Spleen (tissue), 13 donors: Measurements from ENCODE around the gene SLC23A2. TPM values are rescaled to one million over a fixed set of nuclear protein-coding genes. Genes with fewer than 3 reads are reported as not detected.

Experiments used
- DNase-seq: peaks from one replicate; pipeline ENCODE4 v3.0.0-alpha.2; 2020
- H3K27ac ChIP-seq, 8 donors: fragments of 200-600 bp; sonication (generic) in 7 of 8; 1 replicate in 4 of 8; 2 replicates in 4 of 8; pipeline versions ENCODE4 v1.5.0 to v1.8.0; 2016 to 2021; ENCODE audit warnings: inconsistent platforms in 4 of 8, mild to moderate bottlenecking in 4 of 8, moderate library complexity in 1 of 8
- H3K27me3 ChIP-seq, 7 donors: fragments of 200-600 bp; sonication (generic) in 6 of 7; replicated peaks in 1 of 7; 1 replicate in 4 of 7; 2 replicates in 3 of 7; pipeline versions ENCODE4 v1.5.0 to v1.8.0; 2016 to 2021; ENCODE audit warnings: inconsistent platforms in 3 of 7, mild to moderate bottlenecking in 1 of 7
- H3K36me3 ChIP-seq, 6 donors: fragments of 200-600 bp; sonication (generic) in 5 of 6; 1 replicate in 4 of 6; 2 replicates in 2 of 6; pipeline versions ENCODE4 v1.5.0 to v1.8.0; 2016 to 2021; ENCODE audit warnings: inconsistent platforms in 2 of 6
- H3K4me1 ChIP-seq, 6 donors: fragments of 200-600 bp; sonication (generic) in 5 of 6; 1 replicate in 3 of 6; 2 replicates in 3 of 6; pipeline versions ENCODE4 v1.5.0 to v1.8.0; 2016 to 2021; ENCODE audit warnings: inconsistent platforms in 3 of 6
- H3K4me3 ChIP-seq, 8 donors: fragments of 200-600 bp; sonication (generic) in 7 of 8; 1 replicate in 4 of 8; 2 replicates in 4 of 8; pipeline versions ENCODE4 v1.5.0 to v1.8.0; 2016 to 2021; ENCODE audit warnings: inconsistent platforms in 4 of 8, mild to moderate bottlenecking in 4 of 8, moderate library complexity in 2 of 8
- H3K9me3 ChIP-seq, 8 donors: fragments of 200-600 bp; sonication (generic) in 7 of 8; 1 replicate in 4 of 8; 2 replicates in 4 of 8; pipeline versions ENCODE4 v1.5.0 to v1.8.0; 2016 to 2021; ENCODE audit warnings: inconsistent platforms in 4 of 8
- POLR2A ChIP-seq, 3 donors: fragments of 450-650 bp; IDR thresholded peaks; one replicate each; pipeline ENCODE4 v1.5.1; 2017; ENCODE audit warnings: antibody characterized with exemption in 3 of 3, mild to moderate bottlenecking in 1 of 3
- POLR2AphosphoS5 ChIP-seq, 3 donors: sonication (generic); formaldehyde crosslinking; IDR thresholded peaks; one replicate each; pipeline ENCODE4 v1.5.1; 2017; ENCODE audit warnings: antibody characterized with exemption in 3 of 3
- WGBS, 5 donors: extraction: QIAGEN DNeasy Blood & Tissue Kit in 3 of 5; methylation state at CpG; one replicate each; pipeline versions ENCODE4 v1.1.5 to v1.1.7; 2013 to 2018; 5-methylcytosine and 5-hydroxymethylcytosine counted together
- intact Hi-C: fragments of 100-400 bp; cut with DNase I; formaldehyde crosslinking; loops from one replicate; pipeline ENCODE4 v1.15.0; 2023; ENCODE audit warnings: low total_unique reads
- long read RNA-seq, 2 donors: transcript quantifications; one replicate each; lab custom pipeline, GENCODE V29; 2026
- polyA plus RNA-seq, 3 donors: library from polyadenylated mRNA; stranded (reverse); fragments of 200-250 nt; gene quantifications; one replicate each; pipeline ENCODE4 v1.2.1, GENCODE V29; 2013
- total RNA-seq, 7 donors: library from RNA; depleted of rRNA in 3 of 7; stranded (reverse); fragments of >200 nt in 3 of 7; fragmentation: NEBNext Ultra II Directional in 4 of 7; extraction: Animal tissue kit (Norgen Biotek cat#: 25700) in 4 of 7; gene quantifications; one replicate each; pipeline versions ENCODE4 v1.1.0 to v1.2.1, GENCODE V29; 2016 to 2021
- TF ChIP-seq, protein P1 (sequence below), 11 experiments: fragments of 200-600 bp in 7 of 11; fragments of 450-650 bp in 4 of 11; sonication (generic) in 4 of 11; IDR thresholded peaks in 8 of 11; conservative IDR thresholded peaks in 3 of 11; 1 replicate in 7 of 11; 2 replicates in 4 of 11; pipeline versions ENCODE4 v1.4.0 to v1.8.0; 2016 to 2021; ENCODE audit warnings: antibody characterized with exemption in 11 of 11, inconsistent platforms in 4 of 11, mild to moderate bottlenecking in 1 of 11
- donor health status: healthy with polysubstance abuse.
- donor health status: DM: no; HTN: no; CAD: no; lungs with moderate emphysema.
- donor health status: DM: no; HTN: no; CAD: no.
- donor health status: Bipolar disorder and iron deficiency.
- donor health status: healthy.
- donor health status: DM: no; HTN: no; CAD: no.
- donor health status: DM: yes; HTN: yes; CAD: no.

SLC23A2 gene
- total RNA-seq (10 to 100 TPM; 35.7 to 72.0 (median 50.0) TPM), polyA plus RNA-seq (10 to 100 TPM in 2 of 3 donors, 1 to 10 TPM in 1; 5.1 to 10.4 (median 10.4) TPM)
- long read RNA-seq, donor 1, partial matches to known transcripts, result 6 of 6 reads
- long read RNA-seq, donor 1, other reads (novel, unspliced or antisense), result 0 of 6 reads
- long read RNA-seq, donor 2, full-length matches to known transcripts, result 1 of 1 reads
- long read RNA-seq, donor 2, partial matches to known transcripts, result 0 of 1 reads
- long read RNA-seq, donor 2, other reads (novel, unspliced or antisense), result 0 of 1 reads

DNA sequence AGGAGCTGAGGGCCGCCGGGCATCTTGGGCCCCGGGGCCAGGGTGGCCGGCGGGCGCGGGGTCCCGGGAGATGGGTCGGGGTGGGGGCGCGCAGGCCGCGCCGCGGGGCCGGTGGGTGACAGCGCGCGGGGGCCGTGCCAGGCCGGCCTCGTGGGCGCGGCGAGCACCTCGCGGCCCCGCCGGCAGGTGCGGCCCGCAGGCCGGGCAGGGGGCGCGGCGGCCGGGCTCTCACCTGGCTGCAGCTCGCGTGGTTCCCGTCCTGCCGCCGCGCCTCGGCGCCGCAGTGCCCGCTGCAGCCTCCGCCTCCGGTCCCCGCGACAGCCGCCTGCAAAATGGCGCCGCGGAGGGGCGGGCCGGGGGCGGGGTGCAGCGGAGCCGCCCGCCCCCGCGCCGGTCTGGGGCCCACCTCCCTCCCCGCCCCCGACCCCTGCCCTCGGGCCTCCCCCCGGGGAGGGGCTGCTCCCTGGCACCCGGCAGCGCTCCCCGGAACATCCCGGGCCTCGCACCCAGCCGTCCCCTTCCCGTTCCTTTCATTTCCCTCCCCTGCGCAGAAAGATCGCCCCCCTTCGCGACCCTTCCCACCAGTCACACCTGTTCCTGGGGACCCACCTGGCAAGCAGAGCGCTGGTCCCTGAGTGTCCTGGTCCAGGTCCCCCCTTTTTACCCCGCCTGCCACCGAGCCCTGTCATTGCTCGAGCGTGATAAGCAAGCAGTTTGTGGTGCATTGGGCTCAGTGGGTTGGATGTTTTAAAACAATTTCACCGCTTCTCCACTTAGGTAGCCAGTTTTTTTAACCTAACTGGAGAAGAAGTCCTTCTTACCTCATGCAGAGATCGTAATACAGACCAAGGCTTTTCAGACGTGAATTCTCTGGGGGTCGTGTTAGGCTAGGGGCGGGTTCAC is at the start of gene SLC23A2:
TSS of gene SLC23A2 (minus strand) at position 337 of the 903 bp plus-strand sequence. CDS start 68,948 bp downstream, outside the sequence.
- TF ChIP-seq, protein P1, sequence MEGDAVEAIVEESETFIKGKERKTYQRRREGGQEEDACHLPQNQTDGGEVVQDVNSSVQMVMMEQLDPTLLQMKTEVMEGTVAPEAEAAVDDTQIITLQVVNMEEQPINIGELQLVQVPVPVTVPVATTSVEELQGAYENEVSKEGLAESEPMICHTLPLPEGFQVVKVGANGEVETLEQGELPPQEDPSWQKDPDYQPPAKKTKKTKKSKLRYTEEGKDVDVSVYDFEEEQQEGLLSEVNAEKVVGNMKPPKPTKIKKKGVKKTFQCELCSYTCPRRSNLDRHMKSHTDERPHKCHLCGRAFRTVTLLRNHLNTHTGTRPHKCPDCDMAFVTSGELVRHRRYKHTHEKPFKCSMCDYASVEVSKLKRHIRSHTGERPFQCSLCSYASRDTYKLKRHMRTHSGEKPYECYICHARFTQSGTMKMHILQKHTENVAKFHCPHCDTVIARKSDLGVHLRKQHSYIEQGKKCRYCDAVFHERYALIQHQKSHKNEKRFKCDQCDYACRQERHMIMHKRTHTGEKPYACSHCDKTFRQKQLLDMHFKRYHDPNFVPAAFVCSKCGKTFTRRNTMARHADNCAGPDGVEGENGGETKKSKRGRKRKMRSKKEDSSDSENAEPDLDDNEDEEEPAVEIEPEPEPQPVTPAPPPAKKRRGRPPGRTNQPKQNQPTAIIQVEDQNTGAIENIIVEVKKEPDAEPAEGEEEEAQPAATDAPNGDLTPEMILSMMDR (IDR thresholded peaks at IDR 0.05 in 8 of 11, conservative IDR thresholded peaks at IDR 0.05 in 3 of 11), result no peak
- peak; percentile 68 to 76 (median 75) for TF ChIP-seq POLR2AphosphoS5 (IDR thresholded peaks at IDR 0.05)
- 2 to 8% (median 3%) methylated on average over 13 to 88 of the region's 88 CpGs for WGBS, 5 donors
- Histone ChIP-seq H3K4me1 (peaks cover 16 to 52% (median 38%) of the 10 kb centered on the region in 6 donors), H3K27me3 (no peaks in the 10 kb centered on the region), H3K9me3 (no peaks in the 10 kb centered on the region), H3K27ac (peak within 1 kb of the TSS; percentile 29 to 84 (median 74)), H3K4me3 (peak within 1 kb of the TSS; percentile 57 to 94 (median 76)), H3K36me3 (no peaks in the 10 kb centered on the region)
- DNase-seq, result peak; percentile 93
- intact Hi-C loops, result no loop called here

DNA sequence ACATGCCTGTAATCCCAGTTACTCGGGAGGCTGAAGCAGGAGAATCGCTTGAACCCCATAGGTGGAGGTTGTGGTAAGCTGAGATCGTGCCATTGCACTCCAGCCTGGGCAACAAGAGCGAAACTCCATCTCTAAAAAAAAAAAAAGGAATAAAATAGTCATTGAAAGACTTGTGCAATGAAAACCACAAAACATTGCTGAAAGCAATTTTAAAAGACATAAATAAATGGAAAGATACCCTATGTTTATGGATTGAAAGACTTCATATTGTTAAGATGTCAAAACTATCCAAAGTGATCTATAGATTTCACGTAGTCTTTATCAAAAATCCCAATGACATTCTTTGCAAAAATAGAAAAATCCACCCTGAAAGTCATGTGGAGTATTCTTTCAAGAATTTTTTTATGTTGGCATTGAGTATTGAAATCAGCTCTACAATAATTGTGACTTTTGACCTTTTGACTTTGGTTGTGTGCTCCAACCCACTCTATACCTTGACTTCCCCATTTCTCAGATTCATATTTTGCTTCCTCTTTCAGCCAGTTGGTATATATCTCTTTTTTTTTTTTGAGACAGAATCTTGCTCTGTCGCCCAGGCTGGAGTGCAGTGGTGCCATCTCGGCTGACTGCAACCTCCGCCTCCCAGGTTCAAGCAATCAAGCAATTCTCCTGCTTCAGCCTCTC is 45.5 kb upstream of the SLC23A2 start:
- H3K9me3 ChIP-seq, result no peaks in the 10 kb centered on the region
- no peak for DNase-seq
- 49 to 69% (median 58%) methylated on average over 8 of the region's 8 CpGs for WGBS, 5 donors
- no peak overlapping the region for H3K4me3 ChIP-seq
- TF ChIP-seq POLR2AphosphoS5 (IDR thresholded peaks at IDR 0.05) (no peak), POLR2A (IDR thresholded peaks at IDR 0.05) (no peak)
- TF ChIP-seq, protein P1 (IDR thresholded peaks at IDR 0.05 in 8 of 11, conservative IDR thresholded peaks at IDR 0.05 in 3 of 11), result no peak
- intact Hi-C loops, result no loop called here
- H3K4me1 ChIP-seq, result peaks cover 0 to 28% (median 7%) of the 10 kb centered on the region in 6 donors
- H3K27ac ChIP-seq, result peak overlapping the region in 5 of 8 donors; percentile 28 to 62 (median 38)
- H3K36me3 ChIP-seq, result no peaks in the 10 kb centered on the region
- H3K27me3 ChIP-seq, result no peaks in the 10 kb centered on the region

DNA sequence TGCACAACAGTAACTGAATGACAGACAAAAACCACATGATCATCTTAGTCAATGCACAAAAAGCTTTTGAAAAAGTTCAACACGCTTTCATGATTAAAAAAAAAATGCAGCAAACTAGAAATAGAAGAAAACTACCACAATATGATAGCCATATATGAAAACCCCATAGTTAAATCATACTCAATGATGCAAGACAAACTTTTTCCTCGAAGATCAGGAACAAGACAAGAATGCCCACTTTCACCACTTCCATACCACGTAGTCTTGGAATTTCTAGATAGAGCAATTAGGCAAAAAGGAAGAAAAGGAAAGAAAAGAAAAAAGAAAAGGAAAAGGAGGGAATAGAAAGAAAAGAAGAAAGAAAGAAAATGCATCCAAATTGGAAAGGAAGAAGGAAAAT is 44.6 kb upstream of the SLC23A2 start:
- 42 to 64% (median 49%) methylated on average over 3 of the region's 3 CpGs for WGBS, 5 donors

More for the DNA sequence above, 44.6 kb upstream of the SLC23A2 start:
- Histone ChIP-seq H3K36me3 (no peaks in the 10 kb centered on the region), H3K4me1 (peaks cover 0 to 37% (median 9%) of the 10 kb centered on the region in 6 donors), H3K27me3 (no peaks in the 10 kb centered on the region), H3K27ac (no peak overlapping the region), H3K4me3 (no peak overlapping the region), H3K9me3 (no peaks in the 10 kb centered on the region)
- no peak for DNase-seq
- no peak for TF ChIP-seq POLR2A (IDR thresholded peaks at IDR 0.05)
- TF ChIP-seq, protein P1 (IDR thresholded peaks at IDR 0.05 in 8 of 11, conservative IDR thresholded peaks at IDR 0.05 in 3 of 11), result no peak
- TF ChIP-seq POLR2AphosphoS5 (IDR thresholded peaks at IDR 0.05), result no peak
- intact Hi-C loops, result no loop called here
